Neural cell (in vitro differentiated cells): ENCODE results near the gene BCL6. TPM values are rescaled to one million over a fixed set of nuclear protein-coding genes. Genes with fewer than 3 reads are reported as not detected.
A peak's percentile ranks its signal among the peaks of the same experiment; 100 is the strongest.

Experiments used
- H2AFZ ChIP-seq: fragments of 200-600, 300-800 bp; sonication (generic), shearing (Covaris generic); 2 replicates; pipeline ENCODE4 v1.6.0; 2014; ENCODE audit warnings: low read depth, mild to moderate bottlenecking, antibody characterized with exemption, low read length, moderate library complexity
- H3F3A ChIP-seq: fragments of 200-600 bp; shearing (Covaris generic); 2 replicates; pipeline ENCODE4 v1.6.1; 2016; ENCODE audit warnings: mild to moderate bottlenecking, moderate library complexity, mixed read lengths, antibody characterized with exemption, low read length; ENCODE audit not compliant: insufficient read depth, poor library complexity, severe bottlenecking
- H3K27ac ChIP-seq: fragments of 200-600, 300-800 bp; sonication (generic), shearing (Covaris generic); 2 replicates; pipeline ENCODE4 v1.5.1; 2014; ENCODE audit warnings: mild to moderate bottlenecking, low read length, moderate library complexity
- H3K27me3 ChIP-seq: fragments of 300-800, 200-600 bp; sonication (generic), shearing (Covaris generic); 2 replicates; pipeline ENCODE4 v1.6.0; 2014; ENCODE audit warnings: mild to moderate bottlenecking, low read depth, low read length, moderate library complexity; ENCODE audit not compliant: insufficient read depth
- H3K36me3 ChIP-seq: fragments of 300-800, 200-600 bp; sonication (generic), shearing (Covaris generic); 2 replicates; pipeline ENCODE4 v1.5.1; 2014; ENCODE audit warnings: mild to moderate bottlenecking, antibody characterized with exemption, low read length, moderate library complexity; ENCODE audit not compliant: insufficient read depth
- H3K4me2 ChIP-seq: fragments of 300-800, 200-600 bp; sonication (generic), shearing (Covaris generic); 2 replicates; pipeline ENCODE4 v1.6.0; 2014; ENCODE audit warnings: mild to moderate bottlenecking, low read length
- H3K4me3 ChIP-seq: fragments of 300-800, 200-600 bp; sonication (generic), shearing (Covaris generic); 2 replicates; pipeline ENCODE4 v1.5.1; 2014; ENCODE audit warnings: mild to moderate bottlenecking, low read length, moderate library complexity
- H3K79me2 ChIP-seq: fragments of 200-600 bp; shearing (Covaris generic); replicated peaks from 2 replicates; pipeline ENCODE4 v1.6.0; 2014; ENCODE audit warnings: mild to moderate bottlenecking, low read length, moderate library complexity; ENCODE audit not compliant: insufficient read depth
- H3K9ac ChIP-seq: fragments of 300-800, 200-600 bp; sonication (generic), shearing (Covaris generic); 2 replicates; pipeline ENCODE4 v1.6.1; 2016; ENCODE audit warnings: mild to moderate bottlenecking, low read length, mixed read lengths
- H3K9me2 ChIP-seq: fragments of 200-600 bp; shearing (Covaris generic); 2 replicates; pipeline ENCODE4 v1.6.1; 2016; ENCODE audit warnings: mild to moderate bottlenecking, low read length, mixed read lengths; ENCODE audit not compliant: insufficient read depth
- H3K9me3 ChIP-seq: fragments of 200-600, 300-800 bp; sonication (generic), shearing (Covaris generic); 2 replicates; pipeline ENCODE4 v1.6.1; 2016; ENCODE audit warnings: mild to moderate bottlenecking, mixed run types, low read length, moderate library complexity, mixed read lengths
- H4K20me1 ChIP-seq: fragments of 200-600 bp; shearing (Covaris generic); 2 replicates; pipeline ENCODE4 v1.6.1; 2016; ENCODE audit warnings: mild to moderate bottlenecking, mixed run types; ENCODE audit not compliant: insufficient read depth
- CTCF ChIP-seq: fragments of 450-650 bp; IDR thresholded peaks from 2 replicates; pipeline ENCODE4 v1.5.1; 2014; ENCODE audit warnings: antibody characterized with exemption, mild to moderate bottlenecking, moderate library complexity; ENCODE audit not compliant: poor library complexity, severe bottlenecking
- EP300 ChIP-seq: fragments of 450-650 bp; conservative IDR thresholded peaks from 2 replicates; pipeline ENCODE4 v1.6.1; 2014; ENCODE audit warnings: antibody characterized with exemption, mild to moderate bottlenecking, moderate library complexity; ENCODE audit not compliant: poor library complexity, severe bottlenecking
- EZH2 ChIP-seq: fragments of 200-600, 300-800 bp; shearing (Covaris generic), sonication (generic); IDR thresholded peaks from 2 replicates; pipeline ENCODE4 v1.6.1; 2014; ENCODE audit warnings: antibody characterized with exemption, low read length, borderline replicate concordance, mild to moderate bottlenecking; ENCODE audit not compliant: insufficient read depth, poor library complexity, severe bottlenecking
- MXI1 ChIP-seq: fragments of 450-650 bp; conservative IDR thresholded peaks from 2 replicates; pipeline ENCODE4 v1.6.1; 2014; ENCODE audit warnings: antibody characterized with exemption, mild to moderate bottlenecking; ENCODE audit not compliant: poor library complexity, severe bottlenecking
- RAD21 ChIP-seq: fragments of 450-650 bp; conservative IDR thresholded peaks from 2 replicates; pipeline ENCODE4 v1.6.1; 2014; ENCODE audit warnings: antibody characterized with exemption, mild to moderate bottlenecking, moderate library complexity
- SMC3 ChIP-seq: fragments of 450-650 bp; conservative IDR thresholded peaks from 2 replicates; pipeline ENCODE4 v1.6.1; 2014; ENCODE audit warnings: antibody characterized with exemption, mild to moderate bottlenecking, moderate library complexity; ENCODE audit not compliant: poor library complexity
- polyA plus RNA-seq: library from polyadenylated mRNA; depleted of rRNA; stranded (reverse); fragments of >200 nt; gene quantifications from 2 replicates; pipeline ENCODE4 v1.2.3, GENCODE V29; 2014
- TF ChIP-seq, protein P1 (sequence below): IDR thresholded peaks from 2 replicates; pipeline ENCODE4 v1.6.1; 2012; ENCODE audit warnings: borderline replicate concordance

BCL6 gene
- polyA plus RNA-seq, 1 donor from 2014 or later = 5.2 TPM

DNA sequence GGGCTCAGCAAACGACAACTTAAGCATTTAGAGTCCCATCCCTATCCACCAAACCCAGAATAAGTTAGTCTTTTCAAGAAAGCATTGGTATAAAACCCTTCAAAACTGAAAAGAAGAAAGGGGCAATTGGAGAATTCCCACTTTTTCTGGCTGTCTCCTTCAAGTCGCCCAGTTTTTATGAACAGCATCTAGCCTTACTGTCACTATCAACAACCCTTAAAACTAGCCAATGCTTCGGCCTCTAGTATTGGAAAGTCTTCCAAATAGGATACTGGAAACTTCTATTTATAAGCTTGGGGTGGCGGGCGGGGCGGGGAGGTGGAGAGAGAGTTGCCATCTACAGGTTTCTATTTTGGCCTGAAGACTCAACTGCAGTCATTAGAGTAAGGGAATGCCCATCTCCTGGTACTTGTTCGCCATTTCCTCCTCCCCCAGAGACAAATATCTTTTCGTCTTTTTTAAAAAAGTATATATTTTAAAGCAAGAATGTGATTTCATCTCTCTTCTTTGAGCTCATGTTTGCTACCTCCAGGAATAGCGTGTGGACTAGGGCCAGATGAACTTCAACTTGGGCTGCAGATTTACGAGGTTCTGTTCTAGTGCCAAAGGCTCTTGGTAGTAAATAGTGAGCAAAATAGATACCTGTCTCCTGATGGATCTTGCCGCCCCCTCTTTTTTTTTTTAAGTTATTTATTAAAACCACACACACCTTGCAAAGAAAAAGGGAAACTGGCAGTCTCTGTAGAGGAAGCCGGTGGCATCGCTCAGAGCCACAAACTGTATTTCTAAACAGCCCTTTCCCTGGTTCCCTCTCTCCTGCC lies 2.7 kb downstream of the BCL6 start:
- TF ChIP-seq EP300 (no peak), CTCF (peak; percentile 40)
- Histone ChIP-seq H3K9me3 (no peaks in the 10 kb centered on the region), H3K27ac (no peak overlapping the region), H3K4me3 (peak overlapping the region; percentile 69), H4K20me1 (no peaks in the 10 kb centered on the region), H3F3A (peaks cover 8% of the 10 kb centered on the region), H2AFZ (no peak overlapping the region), H3K9me2 (no peaks in the 10 kb centered on the region), H3K9ac (peak overlapping the region; percentile 85), H3K4me2 (no peak overlapping the region), H3K27me3 (peaks cover 41% of the 10 kb centered on the region), H3K36me3 (no peaks in the 10 kb centered on the region), H3K79me2 (peaks cover 17% of the 10 kb centered on the region)

GRCh38 chr3:187741403-187742350 lies 3.6 kb downstream of the BCL6 start:
- H3K27me3 ChIP-seq = peaks cover 50% of the 10 kb centered on the region

More at GRCh38 chr3:187741403-187742350, 3.6 kb downstream of the BCL6 start:
- no peaks in the 10 kb centered on the region for H3K9me3 ChIP-seq
- peaks cover 8% of the 10 kb centered on the region for H3F3A ChIP-seq
- no peak overlapping the region for H2AFZ ChIP-seq
- peaks cover 17% of the 10 kb centered on the region for H3K79me2 ChIP-seq
- H3K9me2 ChIP-seq = no peaks in the 10 kb centered on the region
- no peaks in the 10 kb centered on the region for H4K20me1 ChIP-seq
- TF ChIP-seq CTCF (peak; percentile 76), RAD21 (peak; percentile 82), EZH2 (no peak), MXI1 (no peak), SMC3 (peak; percentile 79)
- TF ChIP-seq, protein P1, sequence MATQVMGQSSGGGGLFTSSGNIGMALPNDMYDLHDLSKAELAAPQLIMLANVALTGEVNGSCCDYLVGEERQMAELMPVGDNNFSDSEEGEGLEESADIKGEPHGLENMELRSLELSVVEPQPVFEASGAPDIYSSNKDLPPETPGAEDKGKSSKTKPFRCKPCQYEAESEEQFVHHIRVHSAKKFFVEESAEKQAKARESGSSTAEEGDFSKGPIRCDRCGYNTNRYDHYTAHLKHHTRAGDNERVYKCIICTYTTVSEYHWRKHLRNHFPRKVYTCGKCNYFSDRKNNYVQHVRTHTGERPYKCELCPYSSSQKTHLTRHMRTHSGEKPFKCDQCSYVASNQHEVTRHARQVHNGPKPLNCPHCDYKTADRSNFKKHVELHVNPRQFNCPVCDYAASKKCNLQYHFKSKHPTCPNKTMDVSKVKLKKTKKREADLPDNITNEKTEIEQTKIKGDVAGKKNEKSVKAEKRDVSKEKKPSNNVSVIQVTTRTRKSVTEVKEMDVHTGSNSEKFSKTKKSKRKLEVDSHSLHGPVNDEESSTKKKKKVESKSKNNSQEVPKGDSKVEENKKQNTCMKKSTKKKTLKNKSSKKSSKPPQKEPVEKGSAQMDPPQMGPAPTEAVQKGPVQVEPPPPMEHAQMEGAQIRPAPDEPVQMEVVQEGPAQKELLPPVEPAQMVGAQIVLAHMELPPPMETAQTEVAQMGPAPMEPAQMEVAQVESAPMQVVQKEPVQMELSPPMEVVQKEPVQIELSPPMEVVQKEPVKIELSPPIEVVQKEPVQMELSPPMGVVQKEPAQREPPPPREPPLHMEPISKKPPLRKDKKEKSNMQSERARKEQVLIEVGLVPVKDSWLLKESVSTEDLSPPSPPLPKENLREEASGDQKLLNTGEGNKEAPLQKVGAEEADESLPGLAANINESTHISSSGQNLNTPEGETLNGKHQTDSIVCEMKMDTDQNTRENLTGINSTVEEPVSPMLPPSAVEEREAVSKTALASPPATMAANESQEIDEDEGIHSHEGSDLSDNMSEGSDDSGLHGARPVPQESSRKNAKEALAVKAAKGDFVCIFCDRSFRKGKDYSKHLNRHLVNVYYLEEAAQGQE = no peak
- H3K4me2 ChIP-seq = peak overlapping the region; percentile 60
- peak overlapping the region; percentile 36 for H3K9ac ChIP-seq
- no peaks in the 10 kb centered on the region for H3K36me3 ChIP-seq
- peak overlapping the region; percentile 67 for H3K4me3 ChIP-seq
- H3K27ac ChIP-seq = no peak overlapping the region
